Central memory CD8-positive, alpha-beta T cell (primary cell): Measurements from ENCODE around the gene IL3RA.
"Not testable (repeated sequence)": the region's sequence is repeated elsewhere in the genome, so short reads cannot be mapped to it uniquely, and the experiment has no call there.

ENCODE experiments used
- ATAC-seq: fragments of 150-1000 bp; cut with Tn5 transposase; replicated peaks from 2 replicates; pipeline ENCODE4 v1.10.0; 2022; ENCODE audit warnings: mild to moderate bottlenecking, moderate FRiP score, moderate number of reproducible peaks; ENCODE audit not compliant: poor library complexity, severe bottlenecking; ENCODE audit errors: extremely low read depth
- DNase-seq, 2 donors: peaks; one replicate each; pipeline ENCODE4 v3.0.0; 2021; ENCODE audit warnings: low spot score in 2 of 2
- H3K27ac Mint-ChIP-seq: one replicate; pipeline ENCODE4 v1.8.0; 2022; ENCODE audit warnings: low read depth, mild to moderate bottlenecking, moderate library complexity, mixed read lengths
- H3K27me3 Mint-ChIP-seq: one replicate; pipeline ENCODE4 v1.8.0; 2022; ENCODE audit warnings: mixed read lengths
- H3K36me3 Mint-ChIP-seq: one replicate; pipeline ENCODE4 v1.8.0; 2022; ENCODE audit warnings: mild to moderate bottlenecking, moderate library complexity, mixed read lengths; ENCODE audit not compliant: insufficient read depth
- H3K4me1 Mint-ChIP-seq: one replicate; pipeline ENCODE4 v1.8.0; 2022; ENCODE audit warnings: mixed read lengths
- H3K4me3 Mint-ChIP-seq: one replicate; pipeline ENCODE4 v1.8.0; 2022; ENCODE audit warnings: mild to moderate bottlenecking, moderate library complexity, mixed read lengths
- H3K9me3 Mint-ChIP-seq: one replicate; pipeline ENCODE4 v1.8.0; 2022; ENCODE audit warnings: mixed read lengths

The IL3RA gene

GRCh38 chrX:1308476-1308875 lies 28.1 kb upstream of the IL3RA start:
- peak overlapping the region; percentile 41 for H3K27ac Mint-ChIP-seq
- no peak overlapping the region for H3K4me3 Mint-ChIP-seq
- H3K9me3 Mint-ChIP-seq = peaks cover 15% of the 10 kb centered on the region
- DNase-seq = no peak
- H3K36me3 Mint-ChIP-seq = peaks cover 21% of the 10 kb centered on the region
- no peak for ATAC-seq
- H3K4me1 Mint-ChIP-seq = no peaks in the 10 kb centered on the region
- H3K27me3 Mint-ChIP-seq = peaks cover 10% of the 10 kb centered on the region

- not testable (repeated sequence) for ATAC-seq, DNase-seq, H3K27me3 Mint-ChIP-seq, H3K4me1 Mint-ChIP-seq, H3K4me3 Mint-ChIP-seq
- H3K27ac Mint-ChIP-seq = peak overlapping the region; percentile 41
- peaks cover 21% of the 10 kb centered on the region for H3K36me3 Mint-ChIP-seq
- peaks cover 15% of the 10 kb centered on the region for H3K9me3 Mint-ChIP-seq
These were observed 27.7 kb upstream of the IL3RA start for GRCh38 chrX:1308917-1309316.

GRCh38 chrX:1313788-1314187 lies 22.8 kb upstream of the IL3RA start:
- H3K36me3 Mint-ChIP-seq = no peaks in the 10 kb centered on the region
- no peaks in the 10 kb centered on the region for H3K4me1 Mint-ChIP-seq
- ATAC-seq = no peak
- no peaks in the 10 kb centered on the region for H3K9me3 Mint-ChIP-seq
- no peak overlapping the region for H3K27ac Mint-ChIP-seq
- no peak for DNase-seq
- H3K27me3 Mint-ChIP-seq = peaks cover 17% of the 10 kb centered on the region
- H3K4me3 Mint-ChIP-seq = no peak overlapping the region

GRCh38 chrX:1316527-1316926 lies 20.1 kb upstream of the IL3RA start:
- DNase-seq (no peak), ATAC-seq (peak; percentile 52)
- peaks cover 31% of the 10 kb centered on the region for H3K27me3 Mint-ChIP-seq
- no peak overlapping the region for H3K4me3 Mint-ChIP-seq
- no peaks in the 10 kb centered on the region for H3K9me3 Mint-ChIP-seq
- no peaks in the 10 kb centered on the region for H3K4me1 Mint-ChIP-seq
- no peaks in the 10 kb centered on the region for H3K36me3 Mint-ChIP-seq
- no peak overlapping the region for H3K27ac Mint-ChIP-seq

GRCh38 chrX:1321674-1322073 lies 14.9 kb upstream of the IL3RA start:
- H3K4me1 Mint-ChIP-seq = peaks cover 5% of the 10 kb centered on the region
- ATAC-seq (no peak), DNase-seq (no peak)
- no peaks in the 10 kb centered on the region for H3K36me3 Mint-ChIP-seq
- H3K4me3 Mint-ChIP-seq = no peak overlapping the region
- peaks cover 44% of the 10 kb centered on the region for H3K27me3 Mint-ChIP-seq
- no peaks in the 10 kb centered on the region for H3K9me3 Mint-ChIP-seq
- H3K27ac Mint-ChIP-seq = no peak overlapping the region

- no peak for ATAC-seq
- no peaks in the 10 kb centered on the region for H3K9me3 Mint-ChIP-seq
- H3K27me3 Mint-ChIP-seq = peaks cover 40% of the 10 kb centered on the region
- H3K36me3 Mint-ChIP-seq = no peaks in the 10 kb centered on the region
- H3K27ac Mint-ChIP-seq = no peak overlapping the region
- H3K4me3 Mint-ChIP-seq = no peak overlapping the region
- peaks cover 5% of the 10 kb centered on the region for H3K4me1 Mint-ChIP-seq
- DNase-seq = no peak
These were observed 14.2 kb upstream of the IL3RA start for GRCh38 chrX:1322393-1322792.

GRCh38 chrX:1323315-1323714 lies 13.3 kb upstream of the IL3RA start:
- Mint-ChIP-seq H3K27ac (no peak overlapping the region), H3K27me3 (peaks cover 40% of the 10 kb centered on the region), H3K4me1 (peaks cover 5% of the 10 kb centered on the region), H3K36me3 (no peaks in the 10 kb centered on the region), H3K4me3 (no peak overlapping the region), H3K9me3 (no peaks in the 10 kb centered on the region)
- peak; percentile 22 to 46 for DNase-seq
- peak; percentile 40 for ATAC-seq

GRCh38 chrX:1325515-1326116 lies 11.0 kb upstream of the IL3RA start:
- Mint-ChIP-seq H3K36me3 (no peaks in the 10 kb centered on the region), H3K4me1 (peaks cover 7% of the 10 kb centered on the region), H3K27me3 (peaks cover 40% of the 10 kb centered on the region), H3K4me3 (no peak overlapping the region), H3K27ac (no peak overlapping the region), H3K9me3 (no peaks in the 10 kb centered on the region)
- ATAC-seq (peak; percentile 42), DNase-seq (no peak)

GRCh38 chrX:1327651-1328304 lies 8.8 kb upstream of the IL3RA start:
- peaks cover 10% of the 10 kb centered on the region for H3K4me1 Mint-ChIP-seq
- no peaks in the 10 kb centered on the region for H3K36me3 Mint-ChIP-seq
- H3K4me3 Mint-ChIP-seq = no peak overlapping the region
- DNase-seq (no peak), ATAC-seq (no peak)
- no peak overlapping the region for H3K27ac Mint-ChIP-seq
- peaks cover 46% of the 10 kb centered on the region for H3K27me3 Mint-ChIP-seq
- no peaks in the 10 kb centered on the region for H3K9me3 Mint-ChIP-seq

GRCh38 chrX:1330605-1331004 lies 6.0 kb upstream of the IL3RA start:
- Mint-ChIP-seq H3K9me3 (no peaks in the 10 kb centered on the region), H3K4me3 (no peak overlapping the region), H3K36me3 (peaks cover 1% of the 10 kb centered on the region), H3K4me1 (peaks cover 5% of the 10 kb centered on the region), H3K27me3 (peaks cover 45% of the 10 kb centered on the region), H3K27ac (no peak overlapping the region)
- DNase-seq (no peak), ATAC-seq (no peak)

GRCh38 chrX:1332433-1332832 lies 4.2 kb upstream of the IL3RA start:
- H3K4me3 Mint-ChIP-seq, DNase-seq, H3K9me3 Mint-ChIP-seq, H3K27ac Mint-ChIP-seq, H3K36me3 Mint-ChIP-seq, ATAC-seq: not testable (repeated sequence)
- H3K27me3 Mint-ChIP-seq = peaks cover 58% of the 10 kb centered on the region
- peaks cover 16% of the 10 kb centered on the region for H3K4me1 Mint-ChIP-seq

- peaks cover 49% of the 10 kb centered on the region for H3K27me3 Mint-ChIP-seq
- H3K4me3 Mint-ChIP-seq = no peak overlapping the region
- DNase-seq (no peak), ATAC-seq (no peak)
- H3K9me3 Mint-ChIP-seq = no peaks in the 10 kb centered on the region
- peaks cover 7% of the 10 kb centered on the region for H3K36me3 Mint-ChIP-seq
- peaks cover 16% of the 10 kb centered on the region for H3K4me1 Mint-ChIP-seq
- no peak overlapping the region for H3K27ac Mint-ChIP-seq
These were observed 1.7 kb upstream of the IL3RA start for GRCh38 chrX:1334854-1335253.

- Mint-ChIP-seq H3K27me3 (peaks cover 37% of the 10 kb centered on the region), H3K9me3 (peaks cover 6% of the 10 kb centered on the region), H3K36me3 (peaks cover 7% of the 10 kb centered on the region), H3K4me3 (peak overlapping the region; percentile 80), H3K4me1 (peaks cover 12% of the 10 kb centered on the region), H3K27ac (peak overlapping the region; percentile 74)
- no peak for DNase-seq
- no peak for ATAC-seq
These were observed 579 bp downstream of the IL3RA start for GRCh38 chrX:1336948-1337779.
